ENCODE measurements around the gene AURKAIP1. TPM values are rescaled to one million over a fixed set of nuclear protein-coding genes. Genes with fewer than 3 reads are reported as not detected.

AURKAIP1 gene
- total and polyA plus RNA-seq, 2 of the 13 experiments (the other 11 are each of a cell fraction or from before 2014, with no cell fraction given), result 69.5 to 175 TPM

GRCh38 chr1:1360506-1361169 lies 14.4 kb downstream of the AURKAIP1 start:
- peak overlapping the region; percentile 88 for H3K27ac ChIP-seq (ENCODE audit: extremely low read length, insufficient read depth, low read length)
- H3K79me2 ChIP-seq (ENCODE audit: insufficient read depth, low read length), result peaks cover 4% of the 10 kb centered on the region
- peak overlapping the region; percentile 80 for H3K9ac ChIP-seq (ENCODE audit: insufficient read depth, low read depth, low read length)
- H3K27me3 ChIP-seq (ENCODE audit: control insufficient read depth in 1 of 2, insufficient read depth in 2 of 2, low read length in 2 of 2), result no peaks in the 10 kb centered on the region
- no peaks in the 10 kb centered on the region for H3K36me3 ChIP-seq (replicated peaks in 1 of 2; ENCODE audit: control insufficient read depth in 1 of 2, insufficient read depth in 2 of 2, low read length in 2 of 2)
- FAIRE-seq (no peak), DNase-seq (ENCODE audit: low spot score) (peak; percentile 68), ATAC-seq (peak; percentile 20)
- POLR2A ChIA-PET, result interaction anchor here (1.0 to 4.0 kb wide), 4 partner anchors 9 to 15 kb away, joined by 3 to 38 read pairs (median 14); partner anchors contain the start of genes AURKAIP1 and DVL1
- WGBS (ENCODE audit: low lambda C conversion rate), result 87% methylated on average over 14 of the region's 20 CpGs
- BruUV-seq (replicated peaks), result TSS peak; percentile 47
- H3K4me1 ChIP-seq (ENCODE audit: insufficient read depth, low read length), result peaks cover 57% of the 10 kb centered on the region
- in situ Hi-C loops (cut with HindIII; ENCODE audit: extremely low pct_ligation_motif_present, low pct_unique_long_range_greater_than_20kb) (no loop called here), intact Hi-C loops (cut with micrococcal nuclease; ENCODE audit: unreplicated experiment) (no loop called here)
- no peaks in the 10 kb centered on the region for H4K20me1 ChIP-seq (ENCODE audit: insufficient read depth, low read length)
- no peak overlapping the region for H2AFZ ChIP-seq (ENCODE audit: low read length)
- peak overlapping the region; percentile 92 for H3K4me2 ChIP-seq (ENCODE audit: low read depth, low read length)
- peak overlapping the region in 2 of 3 experiments; percentile 71 to 74; a peak in 5 of 6 replicates for H3K4me3 ChIP-seq (replicated peaks in 1 of 3; ENCODE audit: insufficient read depth in 1 of 3, low read depth in 2 of 3, low read length in 3 of 3)
- no peaks in the 10 kb centered on the region for H3K9me3 ChIP-seq (ENCODE audit: low read length)
- CTCF ChIA-PET (ENCODE audit: low intra/inter-chr PET ratio, low total read pairs), result no interaction called here
- TF ChIP-seq BRCA1 (CRISPR knock-in tag; IDR thresholded peaks at IDR 0.05), result no peak
- no peak for TF ChIP-seq HMGXB4 (CRISPR knock-in tag; IDR thresholded peaks at IDR 0.05; ENCODE audit: borderline replicate concordance in 1 of 2, low read depth in 1 of 2)
- no peak for TF ChIP-seq PPARG (CRISPR knock-in tag; conservative IDR thresholded peaks at IDR 0.05)
- TF ChIP-seq MAFK (conservative IDR thresholded peaks at IDR 0.05 in 1 of 2, IDR thresholded peaks at IDR 0.05 in 1 of 2; ENCODE audit: low read length in 2 of 2), result no peak
- TF ChIP-seq HDAC2 (CRISPR knock-in tag; IDR thresholded peaks at IDR 0.05), result no peak
- no peak for TF ChIP-seq KDM5A (IDR thresholded peaks at IDR 0.05; ENCODE audit: borderline replicate concordance, low read length)
- TF ChIP-seq HNRNPL (IDR thresholded peaks at IDR 0.05; ENCODE audit: low read depth, low read length), result no peak
- no peak for TF ChIP-seq ZNF703 (CRISPR knock-in tag; IDR thresholded peaks at IDR 0.05; ENCODE audit: borderline replicate concordance)
- TF ChIP-seq NR2F1 (CRISPR knock-in tag; IDR thresholded peaks at IDR 0.05), result no peak
- TF ChIP-seq TEAD3 (CRISPR knock-in tag; optimal IDR thresholded peaks at IDR 0.05; ENCODE audit: borderline replicate concordance), result peak; percentile 71
- TF ChIP-seq ZNF207 (IDR thresholded peaks at IDR 0.05; ENCODE audit: borderline replicate concordance), result 0 out of 2 replicates have a peak, but pooled peaks have one; percentile 29
- no peak for TF ChIP-seq HNRNPUL1 (IDR thresholded peaks at IDR 0.05; ENCODE audit: low read depth, low read length)
- no peak for TF ChIP-seq ZNF7 (CRISPR knock-in tag; IDR thresholded peaks at IDR 0.05)
- no peak for TF ChIP-seq NCOA2 (CRISPR knock-in tag; IDR thresholded peaks at IDR 0.05)
- TF ChIP-seq ZFP90 (CRISPR knock-in tag; IDR thresholded peaks at IDR 0.05; ENCODE audit: borderline replicate concordance), result no peak
- no peak for TF ChIP-seq GLMP (CRISPR knock-in tag; IDR thresholded peaks at IDR 0.05; ENCODE audit: borderline replicate concordance)
- TF ChIP-seq ZNF263 (CRISPR knock-in tag; IDR thresholded peaks at IDR 0.05), result no peak
- TF ChIP-seq EZH2 (conservative IDR thresholded peaks at IDR 0.05; ENCODE audit: low read depth, low read length), result no peak
- TF ChIP-seq SATB2 (CRISPR knock-in tag; IDR thresholded peaks at IDR 0.05), result no peak
- no peak for TF ChIP-seq RNF219 (CRISPR knock-in tag; IDR thresholded peaks at IDR 0.05)
